SK-N-MC (cell line): Measurements from ENCODE around the gene IFIT5.
"Not testable (repeated sequence)": the region's sequence is repeated elsewhere in the genome, so short reads cannot be mapped to it uniquely, and the experiment has no call there.

Source experiments
- EZH2 ChIP-seq: fragments of 200-600 bp; sonication (generic); IDR thresholded peaks from one replicate; pipeline ENCODE4 v1.6.1; 2017; ENCODE audit warnings: antibody characterized with exemption
- FOXP2 ChIP-seq: optimal IDR thresholded peaks from 2 replicates; pipeline ENCODE3; 2011; ENCODE audit warnings: mild to moderate bottlenecking, moderate library complexity; ENCODE audit not compliant: insufficient read depth; ENCODE audit errors: extremely low read length, control extremely low read depth
- POLR2AphosphoS5 ChIP-seq: IDR thresholded peaks from 2 replicates; pipeline ENCODE4 v1.6.1; 2012; ENCODE audit warnings: mild to moderate bottlenecking, low read depth, low read length, borderline replicate concordance

GRCh38 chr10:89406178-89406577 lies 8.2 kb upstream of the IFIT5 start:
- not testable (repeated sequence) for TF ChIP-seq POLR2AphosphoS5, EZH2, FOXP2
